ENCODE measurements around the gene IQSEC2. TPM values are rescaled to one million over a fixed set of nuclear protein-coding genes. Genes with fewer than 3 reads are reported as not detected.

The IQSEC2 gene
- total RNA-seq, 4 donors from 2014 or later = 12.0 to 24.8 (median 20.0) TPM

DNA sequence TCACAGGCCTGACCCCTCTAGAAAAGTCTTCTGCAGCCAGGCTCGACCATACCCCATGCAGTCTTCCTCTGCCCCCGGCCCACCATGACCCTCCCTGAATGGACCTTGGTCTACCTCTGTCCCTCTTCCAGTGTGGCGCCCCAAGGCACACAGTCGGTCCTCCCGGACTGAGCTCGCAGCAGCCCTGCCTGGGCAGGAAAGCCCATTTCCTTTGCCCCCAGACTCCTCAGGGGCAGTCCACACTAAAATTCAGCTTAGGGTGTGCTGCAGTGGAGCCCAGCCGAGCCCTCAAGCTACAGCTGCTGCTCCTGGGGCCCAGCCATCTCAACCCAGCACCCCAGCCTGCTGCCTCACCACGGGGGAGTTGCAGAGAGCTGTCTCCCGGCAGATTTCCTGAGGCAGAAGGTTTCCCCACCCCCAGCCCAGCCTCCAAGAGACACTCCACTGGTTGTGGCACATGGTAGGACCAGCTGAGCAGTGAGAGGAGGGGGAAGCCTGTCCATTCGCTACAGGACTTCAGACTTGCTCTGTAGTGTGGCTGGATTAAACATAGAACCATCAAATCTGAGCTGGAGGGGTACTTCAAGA lies 37.5 kb upstream of the IQSEC2 start:
- TF ChIP-seq, protein P1, sequence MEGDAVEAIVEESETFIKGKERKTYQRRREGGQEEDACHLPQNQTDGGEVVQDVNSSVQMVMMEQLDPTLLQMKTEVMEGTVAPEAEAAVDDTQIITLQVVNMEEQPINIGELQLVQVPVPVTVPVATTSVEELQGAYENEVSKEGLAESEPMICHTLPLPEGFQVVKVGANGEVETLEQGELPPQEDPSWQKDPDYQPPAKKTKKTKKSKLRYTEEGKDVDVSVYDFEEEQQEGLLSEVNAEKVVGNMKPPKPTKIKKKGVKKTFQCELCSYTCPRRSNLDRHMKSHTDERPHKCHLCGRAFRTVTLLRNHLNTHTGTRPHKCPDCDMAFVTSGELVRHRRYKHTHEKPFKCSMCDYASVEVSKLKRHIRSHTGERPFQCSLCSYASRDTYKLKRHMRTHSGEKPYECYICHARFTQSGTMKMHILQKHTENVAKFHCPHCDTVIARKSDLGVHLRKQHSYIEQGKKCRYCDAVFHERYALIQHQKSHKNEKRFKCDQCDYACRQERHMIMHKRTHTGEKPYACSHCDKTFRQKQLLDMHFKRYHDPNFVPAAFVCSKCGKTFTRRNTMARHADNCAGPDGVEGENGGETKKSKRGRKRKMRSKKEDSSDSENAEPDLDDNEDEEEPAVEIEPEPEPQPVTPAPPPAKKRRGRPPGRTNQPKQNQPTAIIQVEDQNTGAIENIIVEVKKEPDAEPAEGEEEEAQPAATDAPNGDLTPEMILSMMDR (IDR thresholded peaks at IDR 0.05) = no peak
- TF ChIP-seq EP300 (IDR thresholded peaks at IDR 0.05) (no peak), POLR2AphosphoS5 (IDR thresholded peaks at IDR 0.05) (no peak), POLR2A (IDR thresholded peaks at IDR 0.05; ENCODE audit: low read depth) (no peak)
- intact Hi-C loops (cut with DNase I) = loop anchor here (5.0 kb wide), 1 partner anchor 123 kb away; no protein-coding TSS in a partner anchor
- no peaks in the 10 kb centered on the region for H3K36me3 ChIP-seq
- H3K4me1 ChIP-seq = peaks cover 0 to 39% (median 30%) of the 10 kb centered on the region in 4 donors
- no peak for DNase-seq (ENCODE audit: extremely low spot score)
- H3K27me3 ChIP-seq = peaks cover 0 to 8% (median 3%) of the 10 kb centered on the region in 4 donors
- no peak overlapping the region for H3K27ac ChIP-seq (replicated peaks in 1 of 4)
- H3K4me3 ChIP-seq = peak overlapping the region in 2 of 4 donors; percentile 59 to 68
- H3K9me3 ChIP-seq = no peaks in the 10 kb centered on the region
- WGBS = 69% methylated on average over 9 of the region's 10 CpGs

DNA sequence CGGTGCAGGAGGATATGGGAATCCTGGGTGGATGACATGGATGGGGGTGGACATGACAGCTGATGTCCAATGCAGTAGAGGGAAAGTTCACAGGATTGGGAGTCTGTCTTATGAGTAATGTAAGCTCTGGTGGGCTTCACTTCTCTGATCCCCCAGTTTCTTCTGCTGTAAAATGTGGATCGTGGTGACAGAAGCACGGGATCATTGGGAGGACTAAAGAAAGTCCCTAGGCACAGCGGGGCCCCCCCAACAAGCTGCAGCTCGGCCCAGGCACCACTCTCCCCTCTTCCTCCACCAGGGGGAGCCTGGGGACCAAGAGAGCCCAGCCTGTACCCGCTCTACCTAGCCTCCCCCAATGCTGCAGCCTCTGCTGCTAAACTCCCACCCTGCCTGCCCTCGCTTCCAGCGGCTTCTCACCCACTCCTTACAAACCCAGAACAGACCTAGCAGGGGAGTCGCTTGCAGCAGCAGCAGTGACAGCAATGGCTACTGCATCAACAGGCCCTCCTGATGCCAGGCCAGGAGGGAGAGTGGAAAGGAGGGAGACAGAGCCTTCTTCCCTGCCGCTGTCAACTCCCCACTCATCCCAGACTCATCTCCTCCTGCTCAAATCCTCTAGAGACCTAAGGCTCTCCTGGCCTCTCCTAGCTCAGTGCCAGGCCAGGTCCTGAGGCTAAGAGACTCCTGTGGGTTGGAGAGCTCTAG lies 36.1 kb upstream of the IQSEC2 start:
- DNase-seq (ENCODE audit: extremely low spot score) = no peak
- 7% methylated on average over 9 of the region's 10 CpGs for WGBS
- TF ChIP-seq, protein P1 (IDR thresholded peaks at IDR 0.05) = peak; percentile 63 to 83 (median 78)
- TF ChIP-seq POLR2A (IDR thresholded peaks at IDR 0.05; ENCODE audit: low read depth) (no peak), POLR2AphosphoS5 (IDR thresholded peaks at IDR 0.05) (no peak), EP300 (IDR thresholded peaks at IDR 0.05) (no peak)

DNA sequence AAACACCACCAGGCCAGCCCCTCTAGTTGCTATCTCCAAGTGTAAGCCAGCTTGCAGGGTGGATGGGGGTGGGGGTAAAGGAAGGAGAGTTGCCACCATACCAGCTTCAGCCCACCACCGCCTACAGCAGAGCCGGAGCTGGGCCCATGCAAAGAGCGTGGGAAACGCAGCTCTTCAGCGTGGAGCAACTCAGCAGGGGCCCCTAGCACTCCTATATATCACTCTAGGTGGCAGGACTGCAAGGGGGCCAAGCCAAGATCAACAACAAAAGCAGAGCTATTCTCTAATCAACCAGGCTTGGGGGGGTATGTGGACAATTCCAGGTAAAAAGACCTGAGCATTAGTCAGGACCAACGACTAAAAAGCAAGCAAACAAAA lies 35.5 kb upstream of the IQSEC2 start:
- H3K36me3 ChIP-seq = no peaks in the 10 kb centered on the region
- WGBS = 49% methylated on average over 6 of the region's 6 CpGs
- no peak overlapping the region for H3K27ac ChIP-seq (replicated peaks in 1 of 4)
- no peak overlapping the region for H3K4me3 ChIP-seq
- peaks cover 0 to 39% (median 30%) of the 10 kb centered on the region in 4 donors for H3K4me1 ChIP-seq
- TF ChIP-seq POLR2A (IDR thresholded peaks at IDR 0.05; ENCODE audit: low read depth) (no peak), POLR2AphosphoS5 (IDR thresholded peaks at IDR 0.05) (no peak), EP300 (IDR thresholded peaks at IDR 0.05) (no peak)
- TF ChIP-seq, protein P1 (IDR thresholded peaks at IDR 0.05) = no peak
- DNase-seq (ENCODE audit: extremely low spot score) = no peak
- H3K9me3 ChIP-seq = no peaks in the 10 kb centered on the region
- H3K27me3 ChIP-seq = peaks cover 0 to 8% (median 3%) of the 10 kb centered on the region in 4 donors
- intact Hi-C loops (cut with DNase I) = loop anchor here (5.0 kb wide), 1 partner anchor 125 kb away; no protein-coding TSS in a partner anchor

More for the DNA sequence above, 36.1 kb upstream of the IQSEC2 start:
- Histone ChIP-seq H3K9me3 (no peaks in the 10 kb centered on the region), H3K4me3 (no peak overlapping the region), H3K4me1 (peaks cover 0 to 39% (median 30%) of the 10 kb centered on the region in 4 donors), H3K36me3 (no peaks in the 10 kb centered on the region), H3K27ac (replicated peaks in 1 of 4) (no peak overlapping the region), H3K27me3 (peaks cover 0 to 8% (median 3%) of the 10 kb centered on the region in 4 donors)
- intact Hi-C loops (cut with DNase I) = loop anchor here (5.0 kb wide), 1 partner anchor 125 kb away; no protein-coding TSS in a partner anchor

DNA sequence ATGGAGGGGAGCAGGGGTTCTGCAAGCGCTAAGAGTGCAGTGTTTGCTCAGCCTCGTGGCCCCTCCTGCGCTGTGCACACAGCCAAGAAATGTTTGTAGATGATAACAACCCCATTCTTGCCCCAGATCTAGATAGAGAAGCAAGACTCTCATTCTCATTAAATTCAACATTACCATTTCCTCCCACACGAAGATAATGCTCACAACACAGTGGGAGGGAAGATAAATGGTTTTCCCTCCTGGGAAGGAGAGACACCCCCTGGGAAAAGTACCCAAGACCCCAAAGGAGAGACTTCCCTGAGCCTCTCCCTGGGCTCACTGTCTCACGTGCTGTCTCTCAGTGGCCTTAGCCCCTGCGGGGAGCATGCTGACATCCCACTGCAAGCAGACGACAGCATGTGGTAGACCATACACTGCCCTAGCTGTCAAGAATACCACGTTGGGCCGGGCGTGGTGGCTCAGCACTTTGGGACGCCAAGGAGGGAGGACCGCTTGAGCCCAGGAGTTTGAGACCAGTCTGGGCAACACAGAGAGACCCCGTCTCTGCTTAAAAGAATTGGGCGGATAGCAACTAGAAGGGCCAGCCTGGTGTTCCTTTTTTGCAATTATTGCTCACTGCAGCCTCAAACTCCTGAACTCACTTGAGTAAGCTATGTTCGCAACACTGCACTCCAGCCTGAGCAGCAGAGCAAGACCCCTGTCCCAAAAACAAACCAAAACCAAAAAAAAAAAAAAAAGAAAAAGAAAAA lies 34.9 kb upstream of the IQSEC2 start:
- H3K4me3 ChIP-seq = no peak overlapping the region

More for the DNA sequence above, 34.9 kb upstream of the IQSEC2 start:
- no peak overlapping the region for H3K27ac ChIP-seq (replicated peaks in 1 of 4)
- intact Hi-C loops (cut with DNase I) = loop anchor here (5.0 kb wide), 1 partner anchor 126 kb away; no protein-coding TSS in a partner anchor
- TF ChIP-seq, protein P1 (IDR thresholded peaks at IDR 0.05) = no peak
- no peak for TF ChIP-seq POLR2AphosphoS5 (IDR thresholded peaks at IDR 0.05)
- no peak for TF ChIP-seq POLR2A (IDR thresholded peaks at IDR 0.05; ENCODE audit: low read depth)
- TF ChIP-seq EP300 (IDR thresholded peaks at IDR 0.05) = no peak
- no peaks in the 10 kb centered on the region for H3K36me3 ChIP-seq
- no peaks in the 10 kb centered on the region for H3K9me3 ChIP-seq
- peaks cover 0 to 8% (median 3%) of the 10 kb centered on the region in 4 donors for H3K27me3 ChIP-seq
- peaks cover 0 to 39% (median 28%) of the 10 kb centered on the region in 4 donors for H3K4me1 ChIP-seq
- no peak for DNase-seq (ENCODE audit: extremely low spot score)
- WGBS = 76% methylated on average over 13 of the region's 15 CpGs

Measured in esophagus muscularis mucosa (tissue), 4 donors.